ENCODE data around the gene IL17C. TPM values are rescaled to one million over a fixed set of nuclear protein-coding genes. Genes with fewer than 3 reads are reported as not detected.

IL17C gene
- total RNA-seq, 1 experiment from 2014 or later: not detected

DNA sequence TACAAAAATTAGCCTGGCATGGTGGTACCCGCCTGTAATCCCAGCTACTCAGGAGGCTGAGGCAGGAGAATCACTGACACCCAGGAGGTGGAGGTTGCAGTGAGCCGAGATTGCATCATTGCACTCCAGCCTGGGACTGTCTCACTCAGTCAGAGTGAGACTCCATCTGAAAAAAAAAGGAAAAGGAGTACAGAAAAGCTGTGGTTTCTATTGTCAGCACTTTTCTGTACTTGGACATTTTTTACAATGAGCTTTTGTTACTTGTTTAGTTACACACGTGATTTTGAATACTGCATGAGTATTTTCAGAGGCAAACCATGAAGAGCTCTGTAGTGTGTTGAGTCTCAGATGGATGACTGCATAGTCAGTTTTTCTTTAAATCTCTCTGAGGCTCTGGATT is 41.9 kb upstream of the IL17C start:
- no peaks in the 10 kb centered on the region for H3K4me1 ChIP-seq (ENCODE audit: insufficient read depth, low read length)
- no peak overlapping the region for H3K27ac ChIP-seq (ENCODE audit: low read length)
- H3K4me3 ChIP-seq (ENCODE audit: low read length): no peak overlapping the region
- no peaks in the 10 kb centered on the region for H3K9me2 ChIP-seq (replicated peaks; ENCODE audit: low read length)
- H3F3A ChIP-seq (ENCODE audit: low read length, unreplicated experiment): no peaks in the 10 kb centered on the region
- DNase-seq: no peak
- H2AFZ ChIP-seq (ENCODE audit: low read length): no peak overlapping the region
- no peaks in the 10 kb centered on the region for H4K20me1 ChIP-seq (ENCODE audit: low read length)
- no peak overlapping the region for H3K9ac ChIP-seq (ENCODE audit: low read length)
- no peaks in the 10 kb centered on the region for H3K9me3 ChIP-seq (ENCODE audit: low read length)
- H3K79me2 ChIP-seq (ENCODE audit: low read length): peaks cover 11% of the 10 kb centered on the region; the same call in 1 of the 2 replicates
- no TSS peak for BruUV-seq (replicated peaks)
- H3K36me3 ChIP-seq (ENCODE audit: low read depth, low read length): peaks cover 10% of the 10 kb centered on the region; the same call in 1 of the 2 replicates
- TF ChIP-seq EZH2 (IDR thresholded peaks at IDR 0.05; ENCODE audit: low read length, unreplicated experiment): no peak
- TF ChIP-seq EZH2phosphoT487 (IDR thresholded peaks at IDR 0.05; ENCODE audit: borderline replicate concordance, low read length): no peak
- TF ChIP-seq, protein P1, sequence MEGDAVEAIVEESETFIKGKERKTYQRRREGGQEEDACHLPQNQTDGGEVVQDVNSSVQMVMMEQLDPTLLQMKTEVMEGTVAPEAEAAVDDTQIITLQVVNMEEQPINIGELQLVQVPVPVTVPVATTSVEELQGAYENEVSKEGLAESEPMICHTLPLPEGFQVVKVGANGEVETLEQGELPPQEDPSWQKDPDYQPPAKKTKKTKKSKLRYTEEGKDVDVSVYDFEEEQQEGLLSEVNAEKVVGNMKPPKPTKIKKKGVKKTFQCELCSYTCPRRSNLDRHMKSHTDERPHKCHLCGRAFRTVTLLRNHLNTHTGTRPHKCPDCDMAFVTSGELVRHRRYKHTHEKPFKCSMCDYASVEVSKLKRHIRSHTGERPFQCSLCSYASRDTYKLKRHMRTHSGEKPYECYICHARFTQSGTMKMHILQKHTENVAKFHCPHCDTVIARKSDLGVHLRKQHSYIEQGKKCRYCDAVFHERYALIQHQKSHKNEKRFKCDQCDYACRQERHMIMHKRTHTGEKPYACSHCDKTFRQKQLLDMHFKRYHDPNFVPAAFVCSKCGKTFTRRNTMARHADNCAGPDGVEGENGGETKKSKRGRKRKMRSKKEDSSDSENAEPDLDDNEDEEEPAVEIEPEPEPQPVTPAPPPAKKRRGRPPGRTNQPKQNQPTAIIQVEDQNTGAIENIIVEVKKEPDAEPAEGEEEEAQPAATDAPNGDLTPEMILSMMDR (conservative IDR thresholded peaks at IDR 0.05; ENCODE audit: low read depth, low read length): no peak
- POLR2A ChIA-PET (ENCODE audit: unreplicated experiment): no interaction called here
- no peaks in the 10 kb centered on the region for H3K27me3 ChIP-seq (ENCODE audit: low read length)
- intact Hi-C loops (cut with micrococcal nuclease): no loop called here
- no peak overlapping the region for H3K4me2 ChIP-seq (ENCODE audit: low read length)
- ATAC-seq: no peak
- CTCF ChIA-PET: no interaction called here

- no peak for TF ChIP-seq EZH2phosphoT487 (IDR thresholded peaks at IDR 0.05; ENCODE audit: borderline replicate concordance, low read length)
- no peak for TF ChIP-seq EZH2 (IDR thresholded peaks at IDR 0.05; ENCODE audit: low read length, unreplicated experiment)
- TF ChIP-seq, protein P1 (conservative IDR thresholded peaks at IDR 0.05; ENCODE audit: low read depth, low read length): no peak
- H3K36me3 ChIP-seq (ENCODE audit: low read depth, low read length): peaks cover 8% of the 10 kb centered on the region; the same call in 1 of the 2 replicates
- CTCF ChIA-PET: interaction anchor here (0.6 kb wide), 1 partner anchor 57 kb away, joined by 3 read pairs; no protein-coding TSS in a partner anchor
Measured at GRCh38 chr16:88597856-88598491, 40.4 kb upstream of the IL17C start.

DNA sequence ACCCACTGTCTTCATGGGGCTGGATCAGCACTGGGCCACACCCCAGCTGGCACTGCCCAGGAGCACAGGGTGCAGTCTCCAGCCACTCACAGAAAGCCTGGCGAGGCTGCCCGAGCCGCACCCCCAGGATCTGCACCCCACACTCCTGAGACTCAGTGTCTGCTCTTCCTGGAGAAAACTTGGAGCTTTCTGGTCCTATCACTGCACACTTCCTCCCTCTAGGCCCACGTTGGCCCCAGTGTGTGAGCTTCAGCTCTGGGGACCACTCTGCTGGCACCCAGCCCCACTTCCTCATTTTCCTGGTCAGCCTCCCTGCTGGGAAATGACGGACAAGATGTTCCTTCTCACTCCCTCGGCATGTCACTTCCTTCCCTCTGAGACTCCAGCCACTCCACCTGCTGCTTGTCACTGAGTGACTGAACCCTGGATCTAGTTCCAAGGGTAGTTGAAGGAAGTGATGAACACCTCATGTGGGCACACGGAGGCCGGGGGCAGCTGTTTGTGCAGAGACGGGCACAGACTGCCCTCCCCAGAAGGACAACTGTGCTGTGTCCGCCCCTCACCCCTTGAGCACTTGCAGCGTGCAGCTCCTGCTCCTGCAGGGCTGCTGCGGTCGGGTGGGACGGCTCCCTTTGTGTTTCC is 39.2 kb upstream of the IL17C start:
- DNase-seq: no peak
- Histone ChIP-seq H3K4me2 (ENCODE audit: low read length) (no peak overlapping the region), H2AFZ (ENCODE audit: low read length) (no peak overlapping the region), H3K9me2 (replicated peaks; ENCODE audit: low read length) (no peaks in the 10 kb centered on the region), H3K9me3 (ENCODE audit: low read length) (no peaks in the 10 kb centered on the region), H4K20me1 (ENCODE audit: low read length) (no peaks in the 10 kb centered on the region), H3K36me3 (ENCODE audit: low read depth, low read length) (peaks cover 8% of the 10 kb centered on the region; the same call in 1 of the 2 replicates), H3F3A (ENCODE audit: low read length, unreplicated experiment) (no peaks in the 10 kb centered on the region), H3K4me3 (ENCODE audit: low read length) (no peak overlapping the region), H3K27ac (ENCODE audit: low read length) (no peak overlapping the region), H3K79me2 (ENCODE audit: low read length) (0 out of 2 replicates have a peak, but pooled peaks cover 2% of the 10 kb centered on the region), H3K27me3 (ENCODE audit: low read length) (no peaks in the 10 kb centered on the region), H3K9ac (ENCODE audit: low read length) (no peak overlapping the region), H3K4me1 (ENCODE audit: insufficient read depth, low read length) (no peaks in the 10 kb centered on the region)
- intact Hi-C loops (cut with micrococcal nuclease): no loop called here
- TF ChIP-seq, protein P1 (conservative IDR thresholded peaks at IDR 0.05; ENCODE audit: low read depth, low read length): no peak
- no peak for TF ChIP-seq EZH2 (IDR thresholded peaks at IDR 0.05; ENCODE audit: low read length, unreplicated experiment)
- TF ChIP-seq EZH2phosphoT487 (IDR thresholded peaks at IDR 0.05; ENCODE audit: borderline replicate concordance, low read length): no peak
- ATAC-seq: no peak
- BruUV-seq (replicated peaks): no TSS peak
- POLR2A ChIA-PET (ENCODE audit: unreplicated experiment): no interaction called here
- CTCF ChIA-PET: no interaction called here

More at GRCh38 chr16:88597856-88598491, 40.4 kb upstream of the IL17C start:
- Histone ChIP-seq H3K9ac (ENCODE audit: low read length) (no peak overlapping the region), H3F3A (ENCODE audit: low read length, unreplicated experiment) (no peaks in the 10 kb centered on the region), H3K9me2 (replicated peaks; ENCODE audit: low read length) (no peaks in the 10 kb centered on the region), H3K9me3 (ENCODE audit: low read length) (no peaks in the 10 kb centered on the region), H3K4me3 (ENCODE audit: low read length) (no peak overlapping the region), H4K20me1 (ENCODE audit: low read length) (no peaks in the 10 kb centered on the region), H3K4me1 (ENCODE audit: insufficient read depth, low read length) (no peaks in the 10 kb centered on the region), H3K27me3 (ENCODE audit: low read length) (no peaks in the 10 kb centered on the region), H3K27ac (ENCODE audit: low read length) (no peak overlapping the region), H2AFZ (ENCODE audit: low read length) (no peak overlapping the region), H3K4me2 (ENCODE audit: low read length) (no peak overlapping the region), H3K79me2 (ENCODE audit: low read length) (0 out of 2 replicates have a peak, but pooled peaks cover 6% of the 10 kb centered on the region)
- no peak for ATAC-seq
- no peak for DNase-seq
- BruUV-seq (replicated peaks): no TSS peak
- intact Hi-C loops (cut with micrococcal nuclease): no loop called here
- POLR2A ChIA-PET (ENCODE audit: unreplicated experiment): no interaction called here
